Mononuclear cell (primary cell): ENCODE results near the gene GRIA3. TPM values are rescaled to one million over a fixed set of nuclear protein-coding genes. Genes with fewer than 3 reads are reported as not detected.
"Not testable (repeated sequence)": the region's sequence is repeated elsewhere in the genome, so short reads cannot be mapped to it uniquely, and the experiment has no call there.

ENCODE experiments used
- H3K27me3 ChIP-seq: 2 replicates; pipeline ENCODE4 v1.6.0; 2011; ENCODE audit warnings: low read length, control low read depth; ENCODE audit not compliant: insufficient read depth
- H3K4me1 ChIP-seq: 2 replicates; pipeline ENCODE4 v1.5.1; 2011; ENCODE audit warnings: mild to moderate bottlenecking, low read length, control low read depth; ENCODE audit not compliant: insufficient read depth
- H3K4me3 ChIP-seq: 2 replicates; pipeline ENCODE4 v1.5.1; 2011; ENCODE audit warnings: mild to moderate bottlenecking, low read length, moderate library complexity
- H3K9me3 ChIP-seq: 2 replicates; pipeline ENCODE4 v1.5.1; 2011; ENCODE audit warnings: low read depth, mild to moderate bottlenecking, control low read depth, low read length
- total RNA-seq: library from RNA; depleted of rRNA; stranded (reverse); fragments of >200 nt; gene quantifications from one replicate; pipeline ENCODE4 v1.2.3, GENCODE V29; 2012

Gene GRIA3
- total RNA-seq, 1 donor, result 0.10 TPM

- Histone ChIP-seq H3K9me3 (no peaks in the 10 kb centered on the region), H3K27me3 (no peaks in the 10 kb centered on the region), H3K4me3 (no peak overlapping the region), H3K4me1 (no peaks in the 10 kb centered on the region)
Observed at GRCh38 chrX:123331859-123332258, 147.8 kb downstream of the GRIA3 start.

- H3K4me3 ChIP-seq, result no peak overlapping the region
- H3K4me1 ChIP-seq, result no peaks in the 10 kb centered on the region
- no peaks in the 10 kb centered on the region for H3K9me3 ChIP-seq
- H3K27me3 ChIP-seq, result no peaks in the 10 kb centered on the region
Observed at GRCh38 chrX:123336666-123337065, 152.6 kb downstream of the GRIA3 start.

GRCh38 chrX:123337886-123338639 lies 154.0 kb downstream of the GRIA3 start:
- no peaks in the 10 kb centered on the region for H3K27me3 ChIP-seq
- no peak overlapping the region for H3K4me3 ChIP-seq
- H3K4me1 ChIP-seq, result no peaks in the 10 kb centered on the region
- no peaks in the 10 kb centered on the region for H3K9me3 ChIP-seq

GRCh38 chrX:123339221-123339905 lies 155.3 kb downstream of the GRIA3 start:
- Histone ChIP-seq H3K4me1 (no peaks in the 10 kb centered on the region), H3K27me3 (no peaks in the 10 kb centered on the region), H3K9me3 (no peaks in the 10 kb centered on the region), H3K4me3 (no peak overlapping the region)

GRCh38 chrX:123340696-123341095 lies 156.6 kb downstream of the GRIA3 start:
- Histone ChIP-seq H3K4me1 (no peaks in the 10 kb centered on the region), H3K27me3 (no peaks in the 10 kb centered on the region), H3K9me3 (no peaks in the 10 kb centered on the region), H3K4me3 (no peak overlapping the region)

GRCh38 chrX:123348468-123348867 lies 164.4 kb downstream of the GRIA3 start:
- H3K4me1 ChIP-seq, result no peaks in the 10 kb centered on the region
- H3K27me3 ChIP-seq, result no peaks in the 10 kb centered on the region
- no peaks in the 10 kb centered on the region for H3K9me3 ChIP-seq
- H3K4me3 ChIP-seq, result no peak overlapping the region

GRCh38 chrX:123350226-123350625 lies 166.1 kb downstream of the GRIA3 start:
- Histone ChIP-seq H3K9me3 (no peaks in the 10 kb centered on the region), H3K4me3 (no peak overlapping the region), H3K27me3 (no peaks in the 10 kb centered on the region), H3K4me1 (no peaks in the 10 kb centered on the region)

GRCh38 chrX:123357941-123358340 lies 173.9 kb downstream of the GRIA3 start:
- Histone ChIP-seq H3K4me3 (no peak overlapping the region), H3K9me3 (no peaks in the 10 kb centered on the region), H3K4me1 (no peaks in the 10 kb centered on the region), H3K27me3 (no peaks in the 10 kb centered on the region)

GRCh38 chrX:123358457-123358856 lies 174.4 kb downstream of the GRIA3 start:
- Histone ChIP-seq H3K4me1 (no peaks in the 10 kb centered on the region), H3K9me3 (no peaks in the 10 kb centered on the region), H3K27me3 (no peaks in the 10 kb centered on the region), H3K4me3 (no peak overlapping the region)

- Histone ChIP-seq H3K4me1 (no peaks in the 10 kb centered on the region), H3K4me3 (no peak overlapping the region), H3K9me3 (no peaks in the 10 kb centered on the region), H3K27me3 (no peaks in the 10 kb centered on the region)
Observed at GRCh38 chrX:123361371-123361770, 177.3 kb downstream of the GRIA3 start.

GRCh38 chrX:123386196-123386595 lies 202.1 kb downstream of the GRIA3 start:
- H3K9me3 ChIP-seq, H3K27me3 ChIP-seq, H3K4me3 ChIP-seq, H3K4me1 ChIP-seq: not testable (repeated sequence)

- H3K9me3 ChIP-seq, result no peaks in the 10 kb centered on the region
- no peaks in the 10 kb centered on the region for H3K27me3 ChIP-seq
- H3K4me3 ChIP-seq, result no peak overlapping the region
- H3K4me1 ChIP-seq, result no peaks in the 10 kb centered on the region
Observed at GRCh38 chrX:123392921-123393320, 208.8 kb downstream of the GRIA3 start.

- Histone ChIP-seq H3K4me1 (no peaks in the 10 kb centered on the region), H3K4me3 (no peak overlapping the region), H3K9me3 (no peaks in the 10 kb centered on the region), H3K27me3 (no peaks in the 10 kb centered on the region)
Observed at GRCh38 chrX:123399709-123400108, 215.6 kb downstream of the GRIA3 start.

- Histone ChIP-seq H3K4me3 (no peak overlapping the region), H3K27me3 (no peaks in the 10 kb centered on the region), H3K4me1 (no peaks in the 10 kb centered on the region), H3K9me3 (no peaks in the 10 kb centered on the region)
Observed at GRCh38 chrX:123405231-123405630, 221.2 kb downstream of the GRIA3 start.

- no peak overlapping the region for H3K4me3 ChIP-seq
- H3K27me3 ChIP-seq, result no peaks in the 10 kb centered on the region
- H3K9me3 ChIP-seq, result no peaks in the 10 kb centered on the region
- no peaks in the 10 kb centered on the region for H3K4me1 ChIP-seq
Observed at GRCh38 chrX:123408821-123409737, 225.0 kb downstream of the GRIA3 start.
